Brain microvascular endothelial cell (primary cell): ENCODE data around the gene FKBP11.

Source experiments
- DNase-seq: peaks from one replicate; pipeline ENCODE4 v3.0.0-alpha.2; 2020
- H3K27ac ChIP-seq: fragments of 250-450 bp; sonication (Bioruptor Pico); 2 replicates; pipeline ENCODE4 v1.5.1; 2020; ENCODE audit warnings: mild to moderate bottlenecking, moderate library complexity
- H3K27me3 ChIP-seq: fragments of 250-450 bp; sonication (Bioruptor Pico); replicated peaks from 2 replicates; pipeline ENCODE4 v1.5.1; 2020; ENCODE audit warnings: mild to moderate bottlenecking
- H3K36me3 ChIP-seq: fragments of 250-450 bp; sonication (Bioruptor Pico); replicated peaks from 2 replicates; pipeline ENCODE4 v1.5.1; 2020; ENCODE audit warnings: mild to moderate bottlenecking
- H3K4me3 ChIP-seq: 2 replicates; pipeline ENCODE4 v1.5.1; 2011; ENCODE audit warnings: low read depth, mild to moderate bottlenecking, control low read depth, low read length, moderate library complexity
- CTCF ChIP-seq: IDR thresholded peaks from 2 replicates; pipeline ENCODE4 v1.5.1; 2011; ENCODE audit warnings: low read depth, mild to moderate bottlenecking, moderate library complexity, low read length, control low read depth, inconsistent platforms; ENCODE audit errors: missing control alignments
- in situ Hi-C: cut with HindIII; loops from 2 replicates; pipeline ENCODE4 v1.10.0; 2017; ENCODE audit warnings: low sequenced_read_pairs, low pct_ligation_motif_present

The FKBP11 gene

DNA sequence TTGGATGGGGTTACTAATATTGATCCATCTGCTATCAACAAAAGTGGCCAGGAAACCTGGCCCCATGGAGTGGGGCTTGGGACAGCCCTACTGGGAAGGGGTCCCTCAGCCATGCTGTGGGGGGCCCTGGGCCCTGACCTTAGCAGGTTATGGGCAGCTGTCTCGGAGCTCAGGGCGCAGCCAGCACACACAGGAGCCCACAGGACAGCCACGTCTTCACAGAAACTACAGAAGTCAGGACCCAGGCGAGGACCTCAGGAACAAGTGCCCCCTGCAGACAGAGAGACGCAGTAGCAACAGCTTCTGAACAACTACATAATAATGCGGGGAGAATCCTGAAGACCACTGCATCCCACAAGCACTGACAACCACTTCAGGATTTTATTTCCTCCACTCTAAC is 11.9 kb upstream of the FKBP11 start:
- no peaks in the 10 kb centered on the region for H3K27me3 ChIP-seq
- peak; percentile 55 for TF ChIP-seq CTCF
- no peak overlapping the region for H3K27ac ChIP-seq
- in situ Hi-C loops: no loop called here
- no peak overlapping the region for H3K4me3 ChIP-seq
- no peak for DNase-seq
- peaks cover 80% of the 10 kb centered on the region for H3K36me3 ChIP-seq

GRCh38 chr12:48936379-48936979 is 11.2 kb upstream of the FKBP11 start:
- H3K4me3 ChIP-seq: no peak overlapping the region
- peak; percentile 98 for TF ChIP-seq CTCF
- H3K27ac ChIP-seq: no peak overlapping the region
- H3K36me3 ChIP-seq: peaks cover 84% of the 10 kb centered on the region
- no peaks in the 10 kb centered on the region for H3K27me3 ChIP-seq
- in situ Hi-C loops: no loop called here
- DNase-seq: peak; percentile 63

GRCh38 chr12:48934312-48934706 is 9.0 kb upstream of the FKBP11 start:
- in situ Hi-C loops: no loop called here
- TF ChIP-seq CTCF: peak; percentile 63
- Histone ChIP-seq H3K27ac (no peak overlapping the region), H3K4me3 (no peak overlapping the region), H3K27me3 (no peaks in the 10 kb centered on the region), H3K36me3 (peaks cover 80% of the 10 kb centered on the region)
- no peak for DNase-seq

DNA sequence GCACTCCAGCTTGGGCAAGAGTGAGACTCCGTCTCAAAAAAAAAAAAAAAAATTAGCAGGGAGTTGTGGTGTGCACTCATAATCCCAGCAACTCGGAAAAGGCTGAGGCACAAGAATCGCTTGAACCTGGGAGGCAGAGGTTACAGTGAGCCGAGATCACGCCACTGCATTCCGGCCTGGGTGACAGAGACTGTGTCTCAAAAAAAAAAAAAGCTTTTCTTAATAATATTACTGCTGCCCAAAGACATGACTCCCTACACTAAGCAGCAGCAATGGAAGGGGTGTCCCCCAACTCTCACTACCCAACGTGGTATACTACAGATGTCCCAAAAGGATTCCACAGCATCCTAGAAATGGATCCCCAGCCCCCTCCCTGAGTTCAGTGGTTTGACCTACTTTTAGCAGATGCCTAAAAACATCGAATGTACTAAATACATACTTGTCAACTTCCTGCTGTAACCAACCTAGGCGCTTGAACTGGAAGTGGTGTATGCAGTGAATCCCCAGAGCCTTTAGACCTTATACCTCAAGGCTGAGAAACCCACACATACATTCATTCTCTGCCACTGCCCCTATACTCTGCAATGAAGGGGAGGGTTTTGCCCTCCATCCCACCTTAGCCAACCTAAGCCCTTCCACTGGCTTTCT is 8.5 kb upstream of the FKBP11 start:
- peaks cover 77% of the 10 kb centered on the region for H3K36me3 ChIP-seq
- no peak for TF ChIP-seq CTCF
- H3K27ac ChIP-seq: no peak overlapping the region
- no peak for DNase-seq
- in situ Hi-C loops: no loop called here
- H3K4me3 ChIP-seq: no peak overlapping the region
- H3K27me3 ChIP-seq: no peaks in the 10 kb centered on the region

DNA sequence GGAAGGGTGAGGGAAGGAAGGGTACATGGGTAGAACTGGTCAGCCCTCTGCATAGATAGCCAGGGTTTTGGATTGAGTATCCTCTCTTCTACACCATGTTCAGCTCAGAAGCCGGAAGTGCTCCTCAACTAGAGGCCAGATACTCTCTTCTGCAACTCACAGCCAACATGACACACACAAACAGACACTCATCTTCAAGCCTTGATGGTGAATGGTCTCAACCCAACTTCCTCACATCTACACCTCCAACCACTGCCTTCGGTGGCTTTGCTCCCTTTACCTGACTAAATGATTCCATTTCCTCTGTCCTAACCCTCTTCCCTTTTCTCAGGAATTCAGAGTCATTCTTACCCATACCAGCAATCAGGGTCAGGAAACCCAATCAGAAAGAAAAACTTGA is 7.6 kb upstream of the FKBP11 start:
- H3K36me3 ChIP-seq: peaks cover 73% of the 10 kb centered on the region
- TF ChIP-seq CTCF: no peak
- DNase-seq: no peak
- no peak overlapping the region for H3K27ac ChIP-seq
- in situ Hi-C loops: no loop called here
- no peak overlapping the region for H3K4me3 ChIP-seq
- no peaks in the 10 kb centered on the region for H3K27me3 ChIP-seq

- no peak for DNase-seq
- in situ Hi-C loops: no loop called here
- no peak for TF ChIP-seq CTCF
- Histone ChIP-seq H3K4me3 (no peak overlapping the region), H3K36me3 (peaks cover 53% of the 10 kb centered on the region), H3K27me3 (no peaks in the 10 kb centered on the region), H3K27ac (no peak overlapping the region)
Observed at GRCh38 chr12:48930475-48930874, 5.2 kb upstream of the FKBP11 start.
